K562 (cell line): ENCODE results near the gene NEK1. TPM values are rescaled to one million over a fixed set of nuclear protein-coding genes. Genes with fewer than 3 reads are reported as not detected.

Source experiments
- ATF4 ChIP-seq: fragments of 450-650 bp; formaldehyde crosslinking; IDR thresholded peaks from 2 replicates; pipeline ENCODE4 v1.4.0; 2022; ENCODE audit warnings: mild to moderate bottlenecking, moderate library complexity
- BMI1 ChIP-seq: fragments of 150-350 bp; IDR thresholded peaks from 2 replicates; pipeline ENCODE4 v1.6.1; 2014; ENCODE audit warnings: low read length
- BRD9 ChIP-seq: fragments of 450-650 bp; IDR thresholded peaks from 2 replicates; pipeline ENCODE4 v1.6.1; 2018; ENCODE audit warnings: low read depth; ENCODE audit not compliant: partially characterized antibody
- GTF2E2 ChIP-seq: fragments of 200-800 bp; sonication (Bioruptor generic); IDR thresholded peaks from 2 replicates; pipeline ENCODE4 v1.6.1; 2016; ENCODE audit warnings: missing genetic modification characterization, missing compliant biosample characterization
- HOXB6 ChIP-seq: fragments of 250-450 bp; sonication (Bioruptor Pico); IDR thresholded peaks from 2 replicates; pipeline ENCODE4 v1.5.1; 2022; ENCODE audit warnings: mild to moderate bottlenecking, borderline replicate concordance
- IFI16 ChIP-seq: fragments of 250-450 bp; sonication (Bioruptor Pico); IDR thresholded peaks from 2 replicates; pipeline ENCODE4 v2.1.2; 2022; ENCODE audit warnings: mild to moderate bottlenecking, inconsistent platforms
- MECOM ChIP-seq: fragments of 250-450 bp; sonication (Bioruptor Pico); IDR thresholded peaks from 2 replicates; pipeline ENCODE4 v1.8.0; 2022; ENCODE audit warnings: inconsistent platforms
- POLR3A ChIP-seq: IDR thresholded peaks from 2 replicates; pipeline ENCODE4 v1.6.1; 2011; ENCODE audit warnings: borderline replicate concordance, mild to moderate bottlenecking, moderate library complexity; ENCODE audit not compliant: insufficient read length, insufficient read depth; ENCODE audit errors: extremely low read depth
- POU5F1 ChIP-seq: fragments of 150-350 bp; IDR thresholded peaks from 2 replicates; pipeline ENCODE4 v1.6.1; 2014; ENCODE audit warnings: borderline replicate concordance, low read length, low read depth, mild to moderate bottlenecking; ENCODE audit not compliant: partially characterized antibody
- PYGO2 ChIP-seq: fragments of 450-650 bp; IDR thresholded peaks from 2 replicates; pipeline ENCODE4 v1.6.1; 2016; ENCODE audit warnings: mild to moderate bottlenecking, missing genetic modification characterization, moderate library complexity, missing compliant biosample characterization
- SRSF1 ChIP-seq: fragments of 200-400 bp; formaldehyde crosslinking; IDR thresholded peaks from 2 replicates; pipeline ENCODE4 v1.6.1; 2017; ENCODE audit warnings: mild to moderate bottlenecking, low read depth, low read length, moderate library complexity
- TFAP4 ChIP-seq: sonication (generic); formaldehyde crosslinking; IDR thresholded peaks from 2 replicates; pipeline ENCODE4 v1.8.0; 2022; ENCODE audit warnings: missing genetic modification reagents, mild to moderate bottlenecking, moderate library complexity, borderline replicate concordance
- VEZF1 ChIP-seq: fragments of 200-800 bp; sonication (Bioruptor generic); IDR thresholded peaks from 2 replicates; pipeline ENCODE4 v1.6.1; 2017; ENCODE audit warnings: missing genetic modification characterization, missing compliant biosample characterization
- ZNF23 ChIP-seq: fragments of 250-450 bp; sonication (Bioruptor Pico); IDR thresholded peaks from 2 replicates; pipeline ENCODE4 v1.4.0; 2020; ENCODE audit warnings: mild to moderate bottlenecking
- ZNF3 ChIP-seq: fragments of 250-450 bp; sonication (Bioruptor Pico); IDR thresholded peaks from 2 replicates; pipeline ENCODE4 v1.5.0; 2021; ENCODE audit warnings: mild to moderate bottlenecking, moderate library complexity
- ZNF778 ChIP-seq: fragments of 450-650 bp; formaldehyde crosslinking; IDR thresholded peaks from 2 replicates; pipeline ENCODE4 v1.4.0; 2020; ENCODE audit warnings: mild to moderate bottlenecking, moderate library complexity
- polyA plus RNA-seq, 8 experiments: library from polyadenylated mRNA; depleted of rRNA in 4 of 8; stranded (reverse) in 5 of 8; unstranded in 3 of 8; fragments of >200 nt; fragmentation: Nextera tagmentation in 2 of 8; fragmentation: Illumina TruSeq in 1 of 8; extraction: Ambion mirVana in 2 of 8; extraction: Trizol in 1 of 8; gene quantifications; 2 replicates each; pipeline versions ENCODE4 v1.2.1 to v1.2.3, GENCODE V29; 2011 to 2014; ENCODE audit warnings: inconsistent platforms in 1 of 8, missing spikeins in 1 of 8
- total RNA-seq, 7 experiments: library from RNA; depleted of rRNA in 6 of 7; stranded (reverse); fragments of >200 nt in 6 of 7; fragmentation: Illumina TruSeq in 2 of 7; extraction: Trizol in 2 of 7; gene quantifications; 2 replicates each; pipeline versions ENCODE4 v1.2.1 to v1.2.3, GENCODE V29; 2011 to 2021; ENCODE audit warnings: low replicate concordance in 1 of 7
- TF ChIP-seq, protein P1 (sequence below): fragments of 450-650 bp; IDR thresholded peaks from 2 replicates; pipeline ENCODE4 v1.6.1; 2017; ENCODE audit warnings: antibody characterized with exemption
- TF ChIP-seq, protein P2 (sequence below): sonication (generic); formaldehyde crosslinking; IDR thresholded peaks from 2 replicates; pipeline ENCODE4 v1.8.0; 2023; ENCODE audit warnings: mild to moderate bottlenecking, missing genetic modification reagents

The NEK1 gene
- total and polyA plus RNA-seq, 9 of the 15 experiments (the other 6 are each of a cell fraction or from before 2014, with no cell fraction given), result 6.2 to 15.7 (median 10.3) TPM

GRCh38 chr4:169611991-169612870 lies at the start of gene NEK1 (continued):
- TF ChIP-seq, protein P1, sequence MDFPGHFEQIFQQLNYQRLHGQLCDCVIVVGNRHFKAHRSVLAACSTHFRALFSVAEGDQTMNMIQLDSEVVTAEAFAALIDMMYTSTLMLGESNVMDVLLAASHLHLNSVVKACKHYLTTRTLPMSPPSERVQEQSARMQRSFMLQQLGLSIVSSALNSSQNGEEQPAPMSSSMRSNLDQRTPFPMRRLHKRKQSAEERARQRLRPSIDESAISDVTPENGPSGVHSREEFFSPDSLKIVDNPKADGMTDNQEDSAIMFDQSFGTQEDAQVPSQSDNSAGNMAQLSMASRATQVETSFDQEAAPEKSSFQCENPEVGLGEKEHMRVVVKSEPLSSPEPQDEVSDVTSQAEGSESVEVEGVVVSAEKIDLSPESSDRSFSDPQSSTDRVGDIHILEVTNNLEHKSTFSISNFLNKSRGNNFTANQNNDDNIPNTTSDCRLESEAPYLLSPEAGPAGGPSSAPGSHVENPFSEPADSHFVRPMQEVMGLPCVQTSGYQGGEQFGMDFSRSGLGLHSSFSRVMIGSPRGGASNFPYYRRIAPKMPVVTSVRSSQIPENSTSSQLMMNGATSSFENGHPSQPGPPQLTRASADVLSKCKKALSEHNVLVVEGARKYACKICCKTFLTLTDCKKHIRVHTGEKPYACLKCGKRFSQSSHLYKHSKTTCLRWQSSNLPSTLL, result no peak
- TF ChIP-seq SRSF1 (no peak), GTF2E2 (tag) (no peak), TFAP4 (peak; percentile 71; the same call in 1 of the 2 replicates), MECOM (CRISPR knock-in tag) (no peak), HOXB6 (no peak), POLR3A (no peak), ZNF23 (CRISPR knock-in tag) (no peak), ZNF778 (CRISPR knock-in tag) (no peak), ZNF3 (CRISPR knock-in tag) (no peak), BMI1 (no peak), VEZF1 (peak; percentile 80), BRD9 (no peak), PYGO2 (tag) (no peak), IFI16 (CRISPR knock-in tag) (no peak), POU5F1 (no peak), ATF4 (CRISPR knock-in tag) (no peak)
- TF ChIP-seq, protein P2, sequence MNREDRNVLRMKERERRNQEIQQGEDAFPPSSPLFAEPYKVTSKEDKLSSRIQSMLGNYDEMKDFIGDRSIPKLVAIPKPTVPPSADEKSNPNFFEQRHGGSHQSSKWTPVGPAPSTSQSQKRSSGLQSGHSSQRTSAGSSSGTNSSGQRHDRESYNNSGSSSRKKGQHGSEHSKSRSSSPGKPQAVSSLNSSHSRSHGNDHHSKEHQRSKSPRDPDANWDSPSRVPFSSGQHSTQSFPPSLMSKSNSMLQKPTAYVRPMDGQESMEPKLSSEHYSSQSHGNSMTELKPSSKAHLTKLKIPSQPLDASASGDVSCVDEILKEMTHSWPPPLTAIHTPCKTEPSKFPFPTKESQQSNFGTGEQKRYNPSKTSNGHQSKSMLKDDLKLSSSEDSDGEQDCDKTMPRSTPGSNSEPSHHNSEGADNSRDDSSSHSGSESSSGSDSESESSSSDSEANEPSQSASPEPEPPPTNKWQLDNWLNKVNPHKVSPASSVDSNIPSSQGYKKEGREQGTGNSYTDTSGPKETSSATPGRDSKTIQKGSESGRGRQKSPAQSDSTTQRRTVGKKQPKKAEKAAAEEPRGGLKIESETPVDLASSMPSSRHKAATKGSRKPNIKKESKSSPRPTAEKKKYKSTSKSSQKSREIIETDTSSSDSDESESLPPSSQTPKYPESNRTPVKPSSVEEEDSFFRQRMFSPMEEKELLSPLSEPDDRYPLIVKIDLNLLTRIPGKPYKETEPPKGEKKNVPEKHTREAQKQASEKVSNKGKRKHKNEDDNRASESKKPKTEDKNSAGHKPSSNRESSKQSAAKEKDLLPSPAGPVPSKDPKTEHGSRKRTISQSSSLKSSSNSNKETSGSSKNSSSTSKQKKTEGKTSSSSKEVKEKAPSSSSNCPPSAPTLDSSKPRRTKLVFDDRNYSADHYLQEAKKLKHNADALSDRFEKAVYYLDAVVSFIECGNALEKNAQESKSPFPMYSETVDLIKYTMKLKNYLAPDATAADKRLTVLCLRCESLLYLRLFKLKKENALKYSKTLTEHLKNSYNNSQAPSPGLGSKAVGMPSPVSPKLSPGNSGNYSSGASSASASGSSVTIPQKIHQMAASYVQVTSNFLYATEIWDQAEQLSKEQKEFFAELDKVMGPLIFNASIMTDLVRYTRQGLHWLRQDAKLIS (CRISPR knock-in tag), result peak; percentile 90
